ENCODE results near the gene OLFM1. TPM values are rescaled to one million over a fixed set of nuclear protein-coding genes. Genes with fewer than 3 reads are reported as not detected.

OLFM1 gene
- total and polyA plus RNA-seq, 9 of the 15 experiments (the other 6 are each of a cell fraction or from before 2014, with no cell fraction given) = not detected

- no peak for TF ChIP-seq ZNF512 (tag; IDR thresholded peaks at IDR 0.05)
- no peak for TF ChIP-seq NCOA6 (IDR thresholded peaks at IDR 0.05)
- no peak for TF ChIP-seq ZNF407 (IDR thresholded peaks at IDR 0.05; ENCODE audit: low read depth)
- TF ChIP-seq NCOA2 (IDR thresholded peaks at IDR 0.05; ENCODE audit: partially characterized antibody in 2 of 2) = no peak
- no peak for TF ChIP-seq IRF9 (tag; IDR thresholded peaks at IDR 0.05)
- no peak for TF ChIP-seq ZFP1 (CRISPR knock-in tag; IDR thresholded peaks at IDR 0.05)
- TF ChIP-seq TAF7 (tag; IDR thresholded peaks at IDR 0.05) = no peak
- no peak for TF ChIP-seq POLR2B (IDR thresholded peaks at IDR 0.05; ENCODE audit: low read depth, partially characterized antibody)
- no peak for TF ChIP-seq GTF3C2 (IDR thresholded peaks at IDR 0.05; ENCODE audit: borderline replicate concordance, extremely low read depth, insufficient read length)
Observed at GRCh38 chr9:135147474-135147805, 60.0 kb downstream of the OLFM1 start (continued).

All from K562 (cell line).